GM19467 (cell line): Measurements from ENCODE around the gene OR2A14.
A peak's percentile ranks its signal among the peaks of the same experiment; 100 is the strongest.
"Not testable (repeated sequence)": the region's sequence is repeated elsewhere in the genome, so short reads cannot be mapped to it uniquely, and the experiment has no call there.

ENCODE experiments used
- ATAC-seq: cut with Tn5 transposase; IDR thresholded peaks from one replicate; pipeline ENCODE4 v1.9.1; 2021; ENCODE audit warnings: mild to moderate bottlenecking, moderate library complexity; ENCODE audit not compliant: unreplicated experiment

OR2A14 gene

GRCh38 chr7:144148224-144148827 is 25.4 kb downstream of the OR2A14 start:
- no peak for ATAC-seq

- no peak for ATAC-seq
Observed at GRCh38 chr7:144158861-144159260, 35.9 kb downstream of the OR2A14 start.

GRCh38 chr7:144164784-144165183 is 41.8 kb downstream of the OR2A14 start:
- no peak for ATAC-seq

GRCh38 chr7:144171594-144172350 is 48.8 kb downstream of the OR2A14 start:
- not testable (repeated sequence) for ATAC-seq

- ATAC-seq = no peak
Observed at GRCh38 chr7:144174613-144175012, 51.6 kb downstream of the OR2A14 start.

GRCh38 chr7:144178380-144179164 is 55.6 kb downstream of the OR2A14 start:
- ATAC-seq = peak; percentile 97

- not testable (repeated sequence) for ATAC-seq
Observed at GRCh38 chr7:144179165-144179479, 56.1 kb downstream of the OR2A14 start.
